ENCODE results near the gene GNG13. TPM values are rescaled to one million over a fixed set of nuclear protein-coding genes. Genes with fewer than 3 reads are reported as not detected.

Gene GNG13
- polyA plus RNA-seq, 2 of the 4 experiments (the other 2 are of a cell fraction): 0.09 TPM; not detected in 1

GRCh38 chr16:827513-827912 is 27.0 kb upstream of the GNG13 start:
- WGBS (ENCODE audit: missing lambda C conversion rate): 83% methylated on average over 23 of the region's 24 CpGs
- H3K4me3 ChIP-seq: no peak overlapping the region
- H3K4me1 ChIP-seq: peaks cover 3% of the 10 kb centered on the region; the same call in 1 of the 3 replicates
- no peak for DNase-seq (ENCODE audit: low read depth in 1 of 2, low spot score in 1 of 2)
- H3K27ac ChIP-seq: no peak overlapping the region
- TF ChIP-seq, protein P1, sequence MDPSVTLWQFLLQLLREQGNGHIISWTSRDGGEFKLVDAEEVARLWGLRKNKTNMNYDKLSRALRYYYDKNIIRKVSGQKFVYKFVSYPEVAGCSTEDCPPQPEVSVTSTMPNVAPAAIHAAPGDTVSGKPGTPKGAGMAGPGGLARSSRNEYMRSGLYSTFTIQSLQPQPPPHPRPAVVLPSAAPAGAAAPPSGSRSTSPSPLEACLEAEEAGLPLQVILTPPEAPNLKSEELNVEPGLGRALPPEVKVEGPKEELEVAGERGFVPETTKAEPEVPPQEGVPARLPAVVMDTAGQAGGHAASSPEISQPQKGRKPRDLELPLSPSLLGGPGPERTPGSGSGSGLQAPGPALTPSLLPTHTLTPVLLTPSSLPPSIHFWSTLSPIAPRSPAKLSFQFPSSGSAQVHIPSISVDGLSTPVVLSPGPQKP (IDR thresholded peaks at IDR 0.05; ENCODE audit: low read depth, low read length): no peak
- no peak for TF ChIP-seq RCOR1 (IDR thresholded peaks at IDR 0.05; ENCODE audit: low read depth, low read length)
- TF ChIP-seq FOSL2 (IDR thresholded peaks at IDR 0.05): no peak
- no peak for TF ChIP-seq FOSL2 (CRISPR knock-in tag; IDR thresholded peaks at IDR 0.05)
- TF ChIP-seq GATA3 (IDR thresholded peaks at IDR 0.05; ENCODE audit: borderline replicate concordance): no peak
- no peak for TF ChIP-seq HOXB13 (CRISPR knock-in tag; IDR thresholded peaks at IDR 0.05; ENCODE audit: low read depth)
- TF ChIP-seq ZFP36 (IDR thresholded peaks at IDR 0.05; ENCODE audit: borderline replicate concordance, partially characterized antibody): no peak
- no peak for TF ChIP-seq NFE2L2 (conservative IDR thresholded peaks at IDR 0.05; ENCODE audit: low read length)
- no peak for TF ChIP-seq JUN (IDR thresholded peaks at IDR 0.05)
- TF ChIP-seq FOSB (CRISPR knock-in tag; IDR thresholded peaks at IDR 0.05): no peak
- TF ChIP-seq, protein P2, sequence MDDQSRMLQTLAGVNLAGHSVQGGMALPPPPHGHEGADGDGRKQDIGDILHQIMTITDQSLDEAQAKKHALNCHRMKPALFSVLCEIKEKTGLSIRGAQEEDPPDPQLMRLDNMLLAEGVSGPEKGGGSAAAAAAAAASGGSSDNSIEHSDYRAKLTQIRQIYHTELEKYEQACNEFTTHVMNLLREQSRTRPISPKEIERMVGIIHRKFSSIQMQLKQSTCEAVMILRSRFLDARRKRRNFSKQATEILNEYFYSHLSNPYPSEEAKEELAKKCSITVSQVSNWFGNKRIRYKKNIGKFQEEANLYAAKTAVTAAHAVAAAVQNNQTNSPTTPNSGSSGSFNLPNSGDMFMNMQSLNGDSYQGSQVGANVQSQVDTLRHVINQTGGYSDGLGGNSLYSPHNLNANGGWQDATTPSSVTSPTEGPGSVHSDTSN (IDR thresholded peaks at IDR 0.05): no peak
- TF ChIP-seq USF2 (IDR thresholded peaks at IDR 0.05): no peak
- no peak for TF ChIP-seq SREBF2 (IDR thresholded peaks at IDR 0.05)
- TF ChIP-seq CHD2 (IDR thresholded peaks at IDR 0.05; ENCODE audit: low read length, partially characterized antibody): no peak
- no peak for TF ChIP-seq TP53 (CRISPR knock-in tag; IDR thresholded peaks at IDR 0.05)
- TF ChIP-seq, protein P3, sequence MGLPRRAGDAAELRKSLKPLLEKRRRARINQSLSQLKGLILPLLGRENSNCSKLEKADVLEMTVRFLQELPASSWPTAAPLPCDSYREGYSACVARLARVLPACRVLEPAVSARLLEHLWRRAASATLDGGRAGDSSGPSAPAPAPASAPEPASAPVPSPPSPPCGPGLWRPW (IDR thresholded peaks at IDR 0.05): no peak
- no peak overlapping the region for H3K4me2 ChIP-seq
- ChIA-PET CTCF (no interaction called here), POLR2A (no interaction called here)
- no peak for FAIRE-seq
- ATAC-seq: no peak
- H3K9me3 ChIP-seq: no peaks in the 10 kb centered on the region

DNA sequence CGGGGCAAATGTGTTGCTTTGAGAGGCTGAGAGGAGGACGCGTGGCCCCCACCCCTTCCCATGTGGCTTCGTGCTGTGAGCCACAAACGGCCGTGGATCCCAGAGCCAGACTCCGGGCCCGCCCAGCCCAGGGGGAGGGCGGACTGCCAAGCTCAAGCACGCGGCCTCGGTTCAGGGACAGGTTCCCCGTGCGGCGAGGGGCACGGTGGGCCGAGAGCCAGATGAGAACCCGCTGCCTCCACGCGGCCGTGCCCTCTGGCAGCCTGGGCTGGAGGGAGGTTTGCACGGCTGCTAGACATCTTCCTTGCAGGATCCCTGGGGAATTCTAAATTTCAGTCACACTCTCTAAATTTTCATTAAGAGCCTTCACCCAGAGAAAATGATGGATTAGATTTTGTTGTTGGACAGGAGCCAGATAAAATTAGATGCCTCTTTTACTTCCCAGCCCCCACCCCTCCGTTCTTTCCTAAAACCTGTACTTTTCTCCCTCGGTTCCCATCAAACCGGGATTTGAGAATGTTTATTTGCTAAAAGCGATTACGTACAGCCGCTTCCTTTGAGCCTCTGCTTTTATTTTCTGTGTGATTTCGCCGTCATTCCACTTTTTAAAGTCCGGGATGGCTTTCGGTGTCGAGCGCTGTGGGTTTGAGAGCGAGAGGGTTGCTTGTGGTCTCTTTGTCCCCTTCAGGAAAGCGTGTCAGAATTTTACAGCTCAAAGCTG is 25.0 kb upstream of the GNG13 start:
- no peaks in the 10 kb centered on the region for H3K9me3 ChIP-seq
- H3K4me3 ChIP-seq: no peak overlapping the region
- H3K4me1 ChIP-seq: no peaks in the 10 kb centered on the region
- no peak overlapping the region for H3K4me2 ChIP-seq
- FAIRE-seq (no peak), ATAC-seq (no peak), DNase-seq (ENCODE audit: low read depth in 1 of 2, low spot score in 1 of 2) (no peak)
- CTCF ChIA-PET: interaction anchor here (0.9 to 1.1 kb wide), 2 partner anchors 11 to 230 kb away, joined by 3 to 4 read pairs; no protein-coding TSS in a partner anchor
- WGBS (ENCODE audit: missing lambda C conversion rate): 67% methylated on average over 25 of the region's 36 CpGs
- H3K27ac ChIP-seq: no peak overlapping the region
- POLR2A ChIA-PET: no interaction called here
- TF ChIP-seq ESRRA (IDR thresholded peaks at IDR 0.05; ENCODE audit: borderline replicate concordance, low read length) (no peak), GATA3 (IDR thresholded peaks at IDR 0.05; ENCODE audit: borderline replicate concordance) (no peak), JUN (IDR thresholded peaks at IDR 0.05) (no peak), USF2 (IDR thresholded peaks at IDR 0.05) (no peak), KDM1A (IDR thresholded peaks at IDR 0.05; ENCODE audit: low read depth) (no peak), EP300 (IDR thresholded peaks at IDR 0.05) (no peak), POLR2A (IDR thresholded peaks at IDR 0.05; ENCODE audit: low read length) (no peak), KDM5A (IDR thresholded peaks at IDR 0.05) (no peak), SREBF2 (IDR thresholded peaks at IDR 0.05) (no peak), EHMT2 (IDR thresholded peaks at IDR 0.05; ENCODE audit: low read depth) (no peak), NR3C1 (IDR thresholded peaks at IDR 0.05) (no peak), CHD4 (IDR thresholded peaks at IDR 0.05; ENCODE audit: borderline replicate concordance) (no peak), REST (IDR thresholded peaks at IDR 0.05) (no peak), RCOR1 (IDR thresholded peaks at IDR 0.05; ENCODE audit: low read depth, low read length) (no peak), CBX2 (IDR thresholded peaks at IDR 0.05; ENCODE audit: borderline replicate concordance, low read depth) (no peak), MAFK (IDR thresholded peaks at IDR 0.05; ENCODE audit: partially characterized antibody) (no peak), EHF (CRISPR knock-in tag; IDR thresholded peaks at IDR 0.05) (no peak), SMC3 (IDR thresholded peaks at IDR 0.05) (no peak)
- TF ChIP-seq, protein P1 (IDR thresholded peaks at IDR 0.05; ENCODE audit: low read depth, low read length): no peak
